GM12891 (cell line): Measurements from ENCODE around the gene LAPTM4A.

Experiments
- POLR2A ChIP-seq: IDR thresholded peaks from 2 replicates; pipeline ENCODE4 v1.6.1; 2011; ENCODE audit warnings: low read depth, low read length, control low read depth
- SPI1 ChIP-seq: IDR thresholded peaks from 2 replicates; pipeline ENCODE4 v1.6.1; 2011; ENCODE audit warnings: low read depth, low read length, control low read depth
- TAF1 ChIP-seq: IDR thresholded peaks from 2 replicates; pipeline ENCODE4 v1.6.1; 2011; ENCODE audit warnings: low read depth, low read length, control low read depth

DNA sequence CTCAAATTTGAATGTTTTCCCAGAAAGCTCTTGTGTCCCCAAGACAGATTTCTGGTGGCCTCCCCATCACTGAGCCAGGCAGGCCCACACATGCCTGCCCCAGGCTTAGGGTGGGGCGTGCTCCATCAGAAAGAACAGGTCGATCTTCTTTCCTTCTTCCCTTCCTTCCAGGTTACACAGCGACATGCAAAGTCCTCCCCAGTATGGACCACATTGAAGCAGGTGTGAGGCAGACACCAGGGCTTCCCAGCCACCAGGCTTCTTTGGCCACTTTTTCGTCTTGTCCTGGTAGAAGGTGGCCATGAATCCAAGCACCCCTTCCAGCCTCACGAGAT, 41.4 kb upstream of the LAPTM4A start:
- TF ChIP-seq POLR2A (no peak), TAF1 (no peak), SPI1 (no peak)
